NCI-H187 (cell line): ENCODE data around the gene IL1F10.

ENCODE experiments used
- DNase-seq, 2 experiments: peaks; one replicate each; lab custom pipeline; 2025; lab: John Stamatoyannopoulos, UW

IL1F10 gene

GRCh38 chr2:113067681-113068080 is at the start of gene IL1F10:
TSS of gene IL1F10 (plus strand) at chr2:113067970. CDS start at chr2:113072739, 4,769 bp downstream.
- no peak for DNase-seq

GRCh38 chr2:113018509-113018908 is 49.3 kb upstream of the IL1F10 start:
- DNase-seq: no peak

GRCh38 chr2:113021312-113021711 is 46.5 kb upstream of the IL1F10 start:
- no peak for DNase-seq

- DNase-seq: no peak
Measured at GRCh38 chr2:113024764-113025163, 43.0 kb upstream of the IL1F10 start.

GRCh38 chr2:113025737-113026136 is 42.0 kb upstream of the IL1F10 start:
- DNase-seq: no peak

GRCh38 chr2:113027691-113028090 is 40.1 kb upstream of the IL1F10 start:
- DNase-seq: no peak

GRCh38 chr2:113028112-113028511 is 39.7 kb upstream of the IL1F10 start:
- DNase-seq: no peak

GRCh38 chr2:113032737-113033136 is 35.0 kb upstream of the IL1F10 start:
- no peak for DNase-seq

- no peak for DNase-seq
Measured at GRCh38 chr2:113034016-113034415, 33.8 kb upstream of the IL1F10 start.

GRCh38 chr2:113036763-113037162 is 31.0 kb upstream of the IL1F10 start:
- DNase-seq: no peak

GRCh38 chr2:113038291-113038690 is 29.5 kb upstream of the IL1F10 start:
- no peak for DNase-seq

- DNase-seq: no peak
Measured at GRCh38 chr2:113039158-113039557, 28.6 kb upstream of the IL1F10 start.

GRCh38 chr2:113039719-113040118 is 28.1 kb upstream of the IL1F10 start:
- DNase-seq: no peak

- DNase-seq: no peak
Measured at GRCh38 chr2:113041871-113042270, 25.9 kb upstream of the IL1F10 start.

- no peak for DNase-seq
Measured at GRCh38 chr2:113046465-113046864, 21.3 kb upstream of the IL1F10 start.

GRCh38 chr2:113050921-113051895 is 16.6 kb upstream of the IL1F10 start:
- no peak for DNase-seq

GRCh38 chr2:113052396-113052917 is 15.3 kb upstream of the IL1F10 start, which contains the start of gene IL36B:
TSS of gene IL36B (minus strand) at chr2:113052867.
- no peak for DNase-seq

GRCh38 chr2:113053666-113054065 is 14.1 kb upstream of the IL1F10 start:
- no peak for DNase-seq

- no peak for DNase-seq
Measured at GRCh38 chr2:113054066-113054465, 13.7 kb upstream of the IL1F10 start.

GRCh38 chr2:113056521-113056920 is 11.2 kb upstream of the IL1F10 start:
- no peak for DNase-seq

GRCh38 chr2:113057117-113057516 is 10.7 kb upstream of the IL1F10 start:
- DNase-seq: no peak

GRCh38 chr2:113058411-113058994 is 9.3 kb upstream of the IL1F10 start:
- DNase-seq: no peak
